ENCODE data around the gene SOCS3. TPM values are rescaled to one million over a fixed set of nuclear protein-coding genes. Genes with fewer than 3 reads are reported as not detected.

SOCS3 gene, protein sequence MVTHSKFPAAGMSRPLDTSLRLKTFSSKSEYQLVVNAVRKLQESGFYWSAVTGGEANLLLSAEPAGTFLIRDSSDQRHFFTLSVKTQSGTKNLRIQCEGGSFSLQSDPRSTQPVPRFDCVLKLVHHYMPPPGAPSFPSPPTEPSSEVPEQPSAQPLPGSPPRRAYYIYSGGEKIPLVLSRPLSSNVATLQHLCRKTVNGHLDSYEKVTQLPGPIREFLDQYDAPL
- 10 to 100 TPM; 23.7 to 76.5 (median 59.7) TPM for total RNA-seq

DNA sequence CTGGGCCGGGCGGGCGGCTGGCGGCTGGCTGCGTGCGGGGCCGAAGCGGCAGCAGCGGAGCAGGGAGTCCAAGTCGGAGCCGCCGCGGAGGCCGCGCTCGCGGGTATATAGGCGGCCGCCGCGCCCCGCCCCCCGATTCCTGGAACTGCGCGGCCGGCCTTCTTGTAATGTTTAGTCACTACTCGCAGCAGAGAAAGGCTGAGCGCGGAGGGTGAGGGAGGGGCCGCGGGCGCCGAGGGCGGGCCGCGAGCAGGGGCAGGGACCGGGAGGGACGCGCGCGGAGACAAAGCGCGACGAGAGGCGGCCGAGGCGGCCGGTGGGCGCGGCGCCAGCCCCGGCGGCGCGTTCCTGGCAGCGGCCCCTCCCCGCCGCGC, at the start of gene SOCS3:
TSS of gene SOCS3 (minus strand) at position 81 of the 374 bp plus-strand sequence. CDS start 982 bp downstream, outside the sequence.
- DNase-seq (ENCODE audit: low spot score in 2 of 2): peak; percentile 89 to 95
- peak within 1 kb of the TSS; percentile 86 to 99 (median 96) for H3K27ac ChIP-seq
- WGBS, 2 donors: 0% methylated on average over 20 to 54 of the region's 59 CpGs

DNA sequence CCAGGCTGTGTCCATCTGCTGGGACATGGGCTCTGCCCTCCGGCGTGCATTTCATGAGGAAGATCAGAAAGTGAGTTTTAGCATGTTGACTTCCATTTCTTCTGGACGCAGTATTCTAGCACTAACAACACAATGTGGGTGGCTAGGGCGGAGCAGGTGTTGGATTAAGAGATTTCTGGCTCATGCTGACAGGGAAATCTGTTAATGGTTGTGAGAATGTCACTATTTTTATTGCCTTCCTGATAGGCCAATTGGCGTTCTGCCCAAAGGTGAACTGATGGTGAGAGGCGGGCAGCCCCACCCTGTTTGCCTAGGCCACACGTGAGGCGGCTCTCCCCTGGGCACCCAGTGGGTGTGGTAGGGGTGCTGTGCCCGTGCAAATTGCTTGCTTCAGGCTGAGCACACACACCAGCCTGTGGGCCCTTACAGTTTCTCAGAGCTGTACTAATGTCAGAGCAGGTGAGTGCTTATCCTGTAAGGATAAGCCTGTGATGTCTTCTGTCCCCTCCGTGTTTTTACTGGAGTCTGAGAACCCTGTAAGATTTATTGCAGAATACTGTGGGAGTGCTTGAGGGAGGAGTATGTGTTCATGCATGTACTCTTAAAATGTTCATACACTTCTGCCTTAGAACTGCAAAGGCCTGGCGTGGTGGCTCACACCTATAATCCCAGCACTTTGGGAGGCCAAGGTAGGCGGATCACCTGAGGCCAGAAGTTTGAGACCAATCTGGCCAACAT, 49.5 kb upstream of the SOCS3 start:
- no peak for DNase-seq (ENCODE audit: low spot score in 2 of 2)
- Histone ChIP-seq H3K27ac (peak overlapping the region in 1 of 4 donors; percentile 30), H3K36me3 (peaks cover 0 to 53% (median 0%) of the 10 kb centered on the region in 3 donors), H3K9me3 (no peaks in the 10 kb centered on the region), H3K4me1 (peaks cover 0 to 61% (median 24%) of the 10 kb centered on the region in 4 donors), H3K27me3 (no peaks in the 10 kb centered on the region), H3K4me3 (no peak overlapping the region)
- TF ChIP-seq POLR2A (IDR thresholded peaks at IDR 0.05): no peak
- TF ChIP-seq, protein P1, sequence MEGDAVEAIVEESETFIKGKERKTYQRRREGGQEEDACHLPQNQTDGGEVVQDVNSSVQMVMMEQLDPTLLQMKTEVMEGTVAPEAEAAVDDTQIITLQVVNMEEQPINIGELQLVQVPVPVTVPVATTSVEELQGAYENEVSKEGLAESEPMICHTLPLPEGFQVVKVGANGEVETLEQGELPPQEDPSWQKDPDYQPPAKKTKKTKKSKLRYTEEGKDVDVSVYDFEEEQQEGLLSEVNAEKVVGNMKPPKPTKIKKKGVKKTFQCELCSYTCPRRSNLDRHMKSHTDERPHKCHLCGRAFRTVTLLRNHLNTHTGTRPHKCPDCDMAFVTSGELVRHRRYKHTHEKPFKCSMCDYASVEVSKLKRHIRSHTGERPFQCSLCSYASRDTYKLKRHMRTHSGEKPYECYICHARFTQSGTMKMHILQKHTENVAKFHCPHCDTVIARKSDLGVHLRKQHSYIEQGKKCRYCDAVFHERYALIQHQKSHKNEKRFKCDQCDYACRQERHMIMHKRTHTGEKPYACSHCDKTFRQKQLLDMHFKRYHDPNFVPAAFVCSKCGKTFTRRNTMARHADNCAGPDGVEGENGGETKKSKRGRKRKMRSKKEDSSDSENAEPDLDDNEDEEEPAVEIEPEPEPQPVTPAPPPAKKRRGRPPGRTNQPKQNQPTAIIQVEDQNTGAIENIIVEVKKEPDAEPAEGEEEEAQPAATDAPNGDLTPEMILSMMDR (IDR thresholded peaks at IDR 0.05): no peak
- TF ChIP-seq EP300 (IDR thresholded peaks at IDR 0.05): no peak
- WGBS, 2 donors: 70 to 74% methylated on average over 12 of the region's 12 CpGs

More for the DNA sequence above, at the start of gene SOCS3:
- Histone ChIP-seq H3K4me3 (peak within 1 kb of the TSS; percentile 69 to 99 (median 80)), H3K27me3 (no peaks in the 10 kb centered on the region), H3K36me3 (peaks cover 0 to 36% (median 6%) of the 10 kb centered on the region in 3 donors), H3K4me1 (peaks cover 0 to 60% (median 40%) of the 10 kb centered on the region in 4 donors), H3K9me3 (no peaks in the 10 kb centered on the region)
- TF ChIP-seq EP300 (IDR thresholded peaks at IDR 0.05): peak; percentile 39 to 95
- TF ChIP-seq POLR2A (IDR thresholded peaks at IDR 0.05): peak; percentile 97
- TF ChIP-seq, protein P1 (IDR thresholded peaks at IDR 0.05): peak in 2 of 5 experiments; percentile 32 to 43

DNA sequence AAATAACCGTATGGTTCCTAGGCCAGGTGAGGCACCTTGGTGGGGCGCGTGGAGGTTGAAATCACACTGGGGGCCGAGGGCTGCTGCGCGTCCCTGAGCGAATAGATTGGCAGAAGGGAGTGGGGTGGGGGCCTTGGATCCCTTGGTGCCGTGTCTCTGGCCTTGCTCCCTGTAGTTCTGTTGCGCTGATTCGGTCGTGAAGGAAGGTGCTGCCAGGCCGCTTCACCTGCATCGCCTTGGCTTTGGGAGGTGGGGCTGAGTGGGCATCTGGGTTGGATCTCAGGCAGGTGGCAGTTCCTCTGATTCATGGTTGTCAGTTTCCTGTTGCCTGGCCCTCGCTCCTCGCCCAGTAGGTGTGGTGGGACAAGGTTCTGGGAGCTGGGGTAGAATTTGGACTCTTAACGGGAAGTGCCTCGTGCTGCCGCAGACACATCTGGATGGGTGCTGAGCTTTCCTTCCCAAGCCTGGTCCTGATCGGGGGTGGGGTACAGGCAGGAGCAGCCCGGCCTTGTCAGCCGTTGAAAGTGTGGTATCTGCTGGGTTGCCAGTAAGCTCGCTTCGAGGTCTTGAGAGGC, 48.7 kb upstream of the SOCS3 start:
- DNase-seq (ENCODE audit: low spot score in 2 of 2): no peak
- Histone ChIP-seq H3K36me3 (peaks cover 0 to 54% (median 0%) of the 10 kb centered on the region in 3 donors), H3K27me3 (no peaks in the 10 kb centered on the region), H3K4me1 (peaks cover 0 to 53% (median 18%) of the 10 kb centered on the region in 4 donors), H3K4me3 (no peak overlapping the region), H3K9me3 (no peaks in the 10 kb centered on the region), H3K27ac (peak overlapping the region in 1 of 4 donors; percentile 23)
- WGBS, 2 donors: 88 to 91% methylated on average over 23 of the region's 23 CpGs
- TF ChIP-seq EP300 (IDR thresholded peaks at IDR 0.05) (no peak), POLR2A (IDR thresholded peaks at IDR 0.05) (no peak)
- TF ChIP-seq, protein P1 (IDR thresholded peaks at IDR 0.05): no peak

DNA sequence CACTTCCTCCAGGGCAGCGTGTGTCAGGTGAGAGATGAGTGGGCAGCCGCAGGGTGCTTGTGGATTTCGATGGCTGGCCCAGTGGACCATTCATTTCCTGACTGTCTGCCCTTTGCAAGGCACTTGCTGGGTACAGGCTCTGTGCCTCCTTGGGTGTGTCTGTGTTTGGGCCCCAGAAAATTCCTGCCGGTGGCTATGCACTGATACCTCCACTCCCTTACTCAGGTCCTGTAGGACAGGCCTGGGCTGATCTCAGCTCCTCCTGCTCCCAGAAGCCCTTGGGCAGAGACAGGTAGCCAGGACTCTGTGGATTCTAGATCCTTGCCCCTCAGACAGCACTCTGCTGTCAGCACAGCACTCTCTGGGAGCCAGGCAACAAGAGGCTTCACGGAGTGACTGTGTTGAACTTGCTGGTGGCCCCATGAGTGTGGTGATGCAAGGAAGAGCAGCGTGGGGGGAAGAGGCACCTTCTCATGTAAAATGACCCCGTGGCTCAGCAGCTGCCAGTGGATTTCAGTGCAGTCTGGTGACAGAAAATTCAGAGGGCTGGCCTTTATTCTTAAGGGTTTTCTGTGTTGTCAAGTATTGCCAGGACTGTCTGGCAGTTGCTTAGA, 47.6 kb upstream of the SOCS3 start:
- WGBS, 2 donors: 82 to 90% methylated on average over 7 of the region's 7 CpGs
- H3K36me3 ChIP-seq: peaks cover 0 to 63% (median 0%) of the 10 kb centered on the region in 3 donors

More for the DNA sequence above, 47.6 kb upstream of the SOCS3 start:
- H3K9me3 ChIP-seq: no peaks in the 10 kb centered on the region
- TF ChIP-seq, protein P1 (IDR thresholded peaks at IDR 0.05): no peak
- TF ChIP-seq POLR2A (IDR thresholded peaks at IDR 0.05) (no peak), EP300 (IDR thresholded peaks at IDR 0.05) (no peak)
- H3K27ac ChIP-seq: no peak overlapping the region
- DNase-seq (ENCODE audit: low spot score in 2 of 2): no peak
- no peak overlapping the region for H3K4me3 ChIP-seq
- no peaks in the 10 kb centered on the region for H3K27me3 ChIP-seq
- H3K4me1 ChIP-seq: peaks cover 0 to 42% (median 11%) of the 10 kb centered on the region in 4 donors

Data from tibial nerve (tissue), 4 donors.